Rectal smooth muscle tissue (tissue), 1 donor: ENCODE measurements around the gene EVL.
A peak's percentile ranks its signal among the peaks of the same experiment; 100 is the strongest.

ENCODE experiments used
- H3K27ac ChIP-seq: one replicate; pipeline ENCODE4 v1.7.0; 2013; ENCODE audit warnings: low read depth, low read length, inconsistent platforms
- H3K27me3 ChIP-seq: one replicate; pipeline ENCODE4 v1.7.0; 2013; ENCODE audit warnings: low read length; ENCODE audit not compliant: control insufficient read depth, insufficient read depth
- H3K36me3 ChIP-seq: one replicate; pipeline ENCODE4 v1.7.0; 2013; ENCODE audit warnings: low read length; ENCODE audit not compliant: control insufficient read depth, insufficient read depth
- H3K4me1 ChIP-seq: one replicate; pipeline ENCODE4 v1.7.0; 2013; ENCODE audit warnings: low read length; ENCODE audit not compliant: control insufficient read depth, insufficient read depth
- H3K4me3 ChIP-seq: one replicate; pipeline ENCODE4 v1.7.0; 2013; ENCODE audit warnings: low read length
- H3K9ac ChIP-seq: one replicate; pipeline ENCODE4 v1.7.0; 2013; ENCODE audit warnings: low read length

The EVL gene

DNA sequence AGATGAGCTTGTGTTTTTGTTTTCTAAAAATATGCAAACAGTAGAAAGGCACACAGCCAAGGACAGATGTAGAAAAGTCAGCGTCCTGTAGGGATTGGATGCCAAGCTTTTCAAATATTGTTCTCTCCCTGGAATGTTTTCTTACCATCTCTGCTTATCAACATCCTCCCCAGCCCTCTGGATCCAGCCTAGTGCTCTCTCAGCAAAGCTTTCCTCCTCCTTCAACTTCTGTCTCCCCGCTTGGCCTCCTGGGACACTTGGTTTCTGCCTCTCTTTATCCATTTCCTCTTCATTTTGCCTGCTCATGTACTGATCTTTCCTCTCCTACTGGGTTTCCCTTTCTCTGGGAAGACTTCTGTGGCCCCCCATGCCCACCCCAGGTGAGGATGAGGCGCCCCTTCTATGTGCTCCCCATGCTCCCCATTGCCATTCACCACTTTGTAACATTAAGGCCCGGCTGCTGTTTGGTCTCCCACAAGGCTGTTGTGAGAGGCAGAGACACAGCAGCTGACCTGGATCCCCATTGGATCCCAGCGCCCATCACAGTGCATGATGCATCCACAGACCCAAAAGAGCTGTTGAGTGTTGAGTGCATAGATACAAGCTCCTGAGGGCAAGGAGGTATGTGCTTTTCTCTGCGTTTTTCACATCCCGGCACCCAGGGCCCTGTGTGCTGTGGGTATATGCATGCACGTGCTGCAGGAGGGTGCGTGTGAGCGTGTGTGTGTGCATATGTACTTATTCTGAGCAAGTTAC is 38.2 kb downstream of the EVL start:
- H3K27ac ChIP-seq: no peak overlapping the region
- H3K9ac ChIP-seq: no peak overlapping the region
- H3K27me3 ChIP-seq: no peaks in the 10 kb centered on the region
- H3K36me3 ChIP-seq: no peaks in the 10 kb centered on the region
- H3K4me1 ChIP-seq: peaks cover 20% of the 10 kb centered on the region
- no peak overlapping the region for H3K4me3 ChIP-seq

DNA sequence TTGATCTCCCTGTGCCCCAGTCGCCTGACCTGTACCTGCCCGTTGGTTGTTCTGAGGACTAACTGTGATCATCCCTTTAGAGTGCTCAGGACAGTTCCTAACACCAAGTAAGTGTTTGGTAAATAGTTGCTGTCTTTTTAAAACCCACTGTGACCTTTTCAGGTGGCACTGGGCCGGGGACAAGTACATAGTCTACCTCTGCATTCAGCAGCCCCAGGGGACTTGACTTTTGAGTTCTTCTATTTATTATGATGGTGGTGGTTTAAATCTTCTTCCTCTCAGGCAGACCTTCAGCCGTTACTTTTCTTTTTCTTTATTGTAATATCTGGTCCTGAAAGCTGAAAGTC is 38.8 kb downstream of the EVL start:
- H3K9ac ChIP-seq: no peak overlapping the region
- H3K4me3 ChIP-seq: no peak overlapping the region
- peaks cover 20% of the 10 kb centered on the region for H3K4me1 ChIP-seq
- peak overlapping the region; percentile 11 for H3K27ac ChIP-seq
- no peaks in the 10 kb centered on the region for H3K27me3 ChIP-seq
- no peaks in the 10 kb centered on the region for H3K36me3 ChIP-seq

DNA sequence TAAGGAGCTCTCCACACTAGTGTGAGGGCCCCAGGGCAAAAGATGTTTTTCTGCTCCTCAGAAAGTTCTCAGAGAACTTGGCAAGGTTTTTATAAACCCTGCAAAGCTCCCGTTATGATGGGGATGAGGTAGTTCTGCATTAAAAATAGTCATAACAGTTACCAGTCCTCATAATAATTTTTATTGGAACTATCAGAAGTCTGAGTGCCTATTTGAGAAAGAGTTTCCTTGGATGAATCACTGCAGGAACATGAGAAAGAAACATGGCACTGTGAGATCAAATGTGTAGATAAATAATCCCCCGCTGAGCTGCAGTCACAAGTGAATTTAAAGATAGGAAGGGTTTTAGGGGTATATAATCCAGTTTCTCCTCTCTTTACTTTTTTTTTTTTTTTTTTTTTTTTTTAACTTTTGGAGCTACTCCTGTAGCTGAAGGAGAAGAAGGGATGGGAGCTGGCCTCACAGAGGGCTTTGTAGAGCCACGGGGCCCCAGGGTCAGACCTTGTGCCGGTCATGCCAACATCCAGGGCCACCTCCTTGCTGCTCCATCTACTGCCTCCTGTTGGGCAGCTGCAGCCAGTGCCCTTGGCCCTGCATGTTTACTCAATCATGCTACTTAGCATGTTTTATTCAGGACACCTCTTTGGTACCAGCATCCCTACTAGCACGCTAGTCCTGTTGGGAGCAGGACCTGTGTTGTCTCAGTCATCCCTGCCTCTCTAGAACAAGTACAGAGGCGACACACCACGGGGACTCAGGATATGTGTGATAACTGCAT is 39.5 kb downstream of the EVL start:
- Histone ChIP-seq H3K9ac (no peak overlapping the region), H3K36me3 (peaks cover 2% of the 10 kb centered on the region), H3K4me3 (no peak overlapping the region), H3K27ac (peak overlapping the region; percentile 42), H3K27me3 (no peaks in the 10 kb centered on the region), H3K4me1 (peaks cover 20% of the 10 kb centered on the region)

DNA sequence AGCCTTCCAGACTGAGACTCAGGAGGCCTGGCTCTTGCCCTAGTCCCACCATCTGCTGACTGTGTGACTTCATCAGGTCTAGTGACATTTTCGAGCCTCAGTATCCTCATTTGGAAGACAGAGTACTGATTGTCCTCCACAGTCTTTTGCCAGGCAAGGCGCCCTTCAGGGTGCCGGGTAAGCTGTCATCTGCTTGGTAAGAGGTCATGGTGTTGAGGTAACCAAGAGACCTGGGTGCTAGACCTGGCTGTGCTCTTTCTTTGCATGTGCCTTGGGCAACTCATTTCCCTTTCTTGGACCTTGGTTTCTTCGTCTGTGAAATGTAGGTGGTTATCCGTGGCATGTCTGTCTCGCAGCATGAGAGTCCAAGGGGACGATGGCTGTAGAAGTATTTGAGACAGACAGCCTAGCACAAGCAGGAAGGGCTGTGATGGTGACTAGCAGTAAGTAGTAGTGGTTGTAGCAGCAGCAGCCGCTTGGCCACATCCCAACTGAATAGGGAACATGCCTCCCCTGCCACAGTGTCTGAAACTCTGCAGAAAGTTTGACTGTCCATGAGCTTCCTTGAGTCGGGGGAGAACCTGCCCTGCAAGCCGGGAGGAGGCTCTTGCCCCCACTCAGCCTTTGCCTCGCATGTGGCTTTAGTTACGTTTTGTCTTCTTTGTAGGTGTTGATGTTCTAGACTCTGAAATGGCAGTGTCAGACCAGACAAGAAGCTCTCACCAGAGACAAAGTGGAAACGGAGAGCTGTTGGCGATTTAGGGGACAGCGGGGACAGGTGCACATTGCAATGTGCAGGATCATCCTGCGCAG is 40.3 kb downstream of the EVL start:
- Histone ChIP-seq H3K27me3 (no peaks in the 10 kb centered on the region), H3K4me1 (peaks cover 20% of the 10 kb centered on the region), H3K9ac (no peak overlapping the region), H3K4me3 (no peak overlapping the region), H3K36me3 (peaks cover 3% of the 10 kb centered on the region), H3K27ac (no peak overlapping the region)

DNA sequence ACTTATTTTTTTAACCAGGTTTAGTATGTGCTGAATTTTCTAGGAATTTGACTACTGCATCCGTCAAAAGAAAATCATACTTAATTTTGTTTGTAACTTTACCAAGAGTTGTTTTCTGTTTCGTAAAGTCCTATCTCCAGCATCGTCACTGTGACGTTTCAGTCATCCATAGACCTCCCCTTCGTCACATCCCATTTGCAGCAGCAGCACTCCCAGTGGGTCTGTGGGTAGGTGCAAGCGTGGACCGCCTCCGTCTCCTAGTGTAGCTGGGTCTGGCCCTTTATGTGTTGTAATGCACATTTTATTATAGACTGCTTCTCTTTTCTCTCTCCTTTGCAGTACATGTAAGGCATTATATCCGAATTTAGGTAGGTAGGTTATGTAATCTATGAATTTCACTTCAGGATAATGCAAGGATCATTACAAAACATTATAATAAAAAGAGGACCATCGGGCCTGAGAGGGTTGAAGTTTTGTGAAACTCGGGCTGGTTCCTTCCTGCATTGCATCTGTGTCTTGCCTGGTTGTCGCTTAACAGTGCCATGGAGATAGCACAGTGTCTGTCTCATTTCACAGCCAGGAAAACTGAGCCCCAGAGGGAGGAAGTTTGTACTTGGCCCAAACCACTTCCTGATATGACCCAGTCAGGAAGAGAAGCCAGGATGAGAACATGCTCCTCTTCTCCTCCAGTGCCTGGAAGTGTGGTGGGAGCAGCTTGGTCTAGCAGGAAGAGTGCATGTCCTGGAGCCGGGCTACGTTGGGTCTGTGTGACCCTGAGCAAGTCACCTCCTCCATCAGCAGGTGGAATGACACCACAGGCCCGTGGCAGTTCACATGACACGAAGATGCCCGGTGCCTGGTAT is 41.3 kb downstream of the EVL start:
- H3K4me1 ChIP-seq: peaks cover 20% of the 10 kb centered on the region
- peaks cover 3% of the 10 kb centered on the region for H3K36me3 ChIP-seq
- H3K27ac ChIP-seq: no peak overlapping the region
- H3K4me3 ChIP-seq: no peak overlapping the region
- H3K27me3 ChIP-seq: no peaks in the 10 kb centered on the region
- no peak overlapping the region for H3K9ac ChIP-seq

DNA sequence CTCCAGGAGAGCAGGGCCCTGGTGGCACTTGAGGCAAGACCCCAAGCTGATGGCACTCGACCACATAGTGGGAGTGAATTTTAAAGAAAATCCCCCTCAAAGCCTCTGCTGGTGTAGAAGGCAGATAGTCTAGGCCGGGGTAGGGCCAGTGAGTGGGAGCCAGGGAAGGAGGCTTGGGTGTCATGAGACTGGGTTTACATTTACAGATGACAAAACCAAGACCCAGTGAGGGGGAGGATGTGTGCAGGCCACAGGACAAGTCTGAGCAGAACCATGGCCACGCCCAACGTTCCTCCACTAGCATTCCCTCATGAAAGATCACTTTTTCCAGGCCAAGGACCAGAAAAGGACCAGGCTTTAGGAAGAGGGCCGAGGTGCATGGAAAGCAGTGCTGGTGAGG is 42.0 kb downstream of the EVL start:
- Histone ChIP-seq H3K36me3 (peaks cover 3% of the 10 kb centered on the region), H3K4me1 (peaks cover 20% of the 10 kb centered on the region), H3K9ac (no peak overlapping the region), H3K4me3 (no peak overlapping the region), H3K27ac (no peak overlapping the region), H3K27me3 (no peaks in the 10 kb centered on the region)

DNA sequence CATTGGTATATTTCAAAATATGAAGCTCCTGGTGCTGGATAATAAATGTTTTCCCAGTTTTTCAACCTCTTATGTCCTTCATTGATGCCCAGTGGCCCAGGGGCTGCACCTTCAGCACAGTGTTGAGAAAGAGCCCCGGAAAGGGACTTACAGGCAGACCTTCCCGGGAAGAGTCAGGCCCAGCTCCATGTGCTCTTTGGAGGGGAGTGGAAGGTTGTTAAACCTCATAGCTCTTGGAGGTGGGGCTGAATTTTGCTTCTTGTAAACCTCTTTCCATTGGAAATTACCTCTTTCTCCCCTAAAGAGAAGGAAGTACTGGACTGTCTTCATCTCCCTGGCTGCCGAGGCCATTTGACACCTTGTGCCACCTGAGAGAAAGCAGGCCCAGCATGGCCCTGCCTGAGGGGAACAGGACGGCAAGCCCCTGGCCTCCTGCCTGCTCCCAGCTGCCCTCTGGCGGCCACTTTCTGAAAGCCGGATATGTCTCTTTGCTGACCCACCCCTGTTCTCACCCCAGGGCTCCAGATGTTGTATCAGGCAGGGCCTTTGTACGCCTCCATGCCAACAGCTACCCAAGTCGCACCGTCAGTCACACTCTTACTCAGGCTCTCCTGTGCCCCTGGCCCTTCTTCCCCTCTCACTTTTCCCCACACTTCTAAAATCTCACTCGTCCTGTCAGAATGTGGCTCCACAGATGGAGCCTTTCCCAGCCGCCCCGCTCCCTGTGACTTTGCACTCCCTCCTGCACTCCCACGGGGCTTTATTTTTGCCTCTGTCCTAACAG is 43.0 kb downstream of the EVL start:
- no peaks in the 10 kb centered on the region for H3K27me3 ChIP-seq
- H3K4me1 ChIP-seq: peaks cover 20% of the 10 kb centered on the region
- H3K27ac ChIP-seq: no peak overlapping the region
- H3K36me3 ChIP-seq: peaks cover 3% of the 10 kb centered on the region
- H3K4me3 ChIP-seq: no peak overlapping the region
- no peak overlapping the region for H3K9ac ChIP-seq

DNA sequence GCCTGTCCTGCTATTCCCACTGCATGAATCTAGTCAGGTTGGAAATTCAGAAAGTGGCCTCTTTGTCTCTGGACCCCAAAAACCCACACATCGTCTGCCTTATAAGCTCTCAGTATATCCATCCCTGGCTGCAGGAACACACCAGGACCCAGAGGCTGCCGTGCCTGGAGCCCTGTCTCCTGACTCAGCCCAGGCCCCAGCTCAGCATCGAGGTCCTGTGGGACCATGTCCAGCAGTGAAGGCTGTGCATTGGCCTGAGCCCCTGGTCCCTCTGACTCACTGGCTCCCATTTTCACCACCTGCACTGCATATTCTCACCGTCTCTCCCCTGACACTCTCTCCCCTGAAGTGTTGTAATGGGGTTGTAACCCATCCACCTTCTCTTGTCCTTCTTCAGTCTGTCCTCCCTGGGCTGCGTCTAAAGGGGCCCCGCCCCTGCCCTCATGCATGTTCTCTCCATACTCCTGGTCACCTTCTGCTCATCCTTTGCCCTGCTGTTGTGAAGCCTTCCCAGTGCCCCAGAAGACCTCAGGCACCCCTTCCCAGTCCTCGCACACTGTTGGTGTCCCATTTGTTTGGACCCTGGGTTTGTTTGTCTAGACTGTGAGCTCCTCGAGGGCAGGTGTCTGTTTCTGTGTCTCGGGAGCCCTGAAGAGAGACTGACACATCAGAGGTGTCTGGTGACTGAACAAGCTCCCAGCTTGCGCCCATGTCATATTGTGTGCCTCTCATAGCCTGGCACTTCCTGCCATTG is 43.8 kb downstream of the EVL start:
- Histone ChIP-seq H3K27ac (no peak overlapping the region), H3K4me1 (peaks cover 12% of the 10 kb centered on the region), H3K4me3 (no peak overlapping the region), H3K9ac (no peak overlapping the region), H3K27me3 (no peaks in the 10 kb centered on the region), H3K36me3 (peaks cover 3% of the 10 kb centered on the region)

DNA sequence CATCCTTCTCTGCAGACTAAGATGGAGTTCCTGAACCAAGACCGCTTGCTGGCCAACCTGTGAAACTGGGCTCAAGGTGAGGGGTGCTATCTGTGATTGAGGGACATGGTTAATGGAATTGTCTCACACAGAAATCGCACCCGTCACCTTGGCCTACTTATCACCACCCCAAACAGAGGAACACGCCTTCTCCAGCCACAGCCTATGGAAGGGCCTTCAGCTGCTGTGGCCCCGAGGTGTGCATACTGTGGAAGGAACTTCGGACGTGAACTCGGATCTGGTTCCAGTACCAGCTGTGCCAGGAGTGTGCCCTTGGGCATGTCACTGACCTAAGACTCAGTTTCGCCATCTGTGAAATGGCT is 44.4 kb downstream of the EVL start:
- Histone ChIP-seq H3K4me3 (no peak overlapping the region), H3K27ac (no peak overlapping the region), H3K9ac (no peak overlapping the region), H3K27me3 (no peaks in the 10 kb centered on the region), H3K36me3 (peaks cover 3% of the 10 kb centered on the region), H3K4me1 (peaks cover 9% of the 10 kb centered on the region)

DNA sequence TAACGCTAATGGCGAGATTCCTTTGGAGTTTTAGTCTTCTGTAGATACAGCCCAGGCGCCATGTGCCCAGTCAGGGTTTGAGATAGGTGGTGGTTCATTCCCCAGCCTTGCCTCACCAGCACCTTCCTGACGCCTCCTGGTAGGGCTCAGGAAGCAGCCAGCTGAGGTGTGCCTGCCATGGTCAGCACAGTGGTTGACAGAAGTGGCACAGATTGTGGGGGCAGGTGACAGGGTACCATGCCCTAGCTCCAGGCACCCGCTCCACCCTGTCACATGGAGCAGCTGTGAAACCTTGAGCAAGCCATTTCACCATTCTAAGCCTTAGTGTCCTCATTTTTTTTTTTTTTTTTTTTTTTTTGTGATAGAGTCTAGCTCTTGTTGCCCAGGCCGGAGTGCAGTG is 45.6 kb downstream of the EVL start:
- Histone ChIP-seq H3K4me3 (no peak overlapping the region), H3K4me1 (no peaks in the 10 kb centered on the region), H3K27me3 (no peaks in the 10 kb centered on the region), H3K9ac (no peak overlapping the region), H3K27ac (no peak overlapping the region), H3K36me3 (peaks cover 3% of the 10 kb centered on the region)
